Measurements from ENCODE around the gene VWC2. TPM values are rescaled to one million over a fixed set of nuclear protein-coding genes. Genes with fewer than 3 reads are reported as not detected.
"Not testable (repeated sequence)": the region's sequence is repeated elsewhere in the genome, so short reads cannot be mapped to it uniquely, and the experiment has no call there.

Gene VWC2
- total RNA-seq, 4 donors from 2014 or later, result 0.04 to 0.18 (median 0.13) TPM

GRCh38 chr7:49848211-49848841 lies 74.9 kb downstream of the VWC2 start:
- WGBS, result 72% methylated on average over 8 of the region's 8 CpGs
- no peak for DNase-seq (ENCODE audit: low spot score in 2 of 2)
- Histone ChIP-seq H3K27ac (no peak overlapping the region), H3K36me3 (no peaks in the 10 kb centered on the region), H3K4me3 (no peak overlapping the region), H3K4me1 (peaks cover 3% of the 10 kb centered on the region), H3K27me3 (no peaks in the 10 kb centered on the region), H3K9me3 (no peaks in the 10 kb centered on the region)
- TF ChIP-seq EP300 (IDR thresholded peaks at IDR 0.05) (no peak), POLR2AphosphoS5 (IDR thresholded peaks at IDR 0.05) (no peak), CTCF (IDR thresholded peaks at IDR 0.05) (no peak), POLR2A (IDR thresholded peaks at IDR 0.05) (no peak)

- Histone ChIP-seq H3K4me3 (no peak overlapping the region), H3K27ac (no peak overlapping the region), H3K4me1 (no peaks in the 10 kb centered on the region), H3K9me3 (no peaks in the 10 kb centered on the region), H3K27me3 (no peaks in the 10 kb centered on the region), H3K36me3 (no peaks in the 10 kb centered on the region)
- DNase-seq (ENCODE audit: low spot score in 2 of 2), result no peak
- 87% methylated on average over 10 of the region's 10 CpGs for WGBS
- TF ChIP-seq CTCF (IDR thresholded peaks at IDR 0.05), result no peak
Measured at GRCh38 chr7:49850921-49851613, 77.6 kb downstream of the VWC2 start.

GRCh38 chr7:49851614-49851934 lies 78.1 kb downstream of the VWC2 start:
- not testable (repeated sequence) for H3K4me3 ChIP-seq; H3K27me3 ChIP-seq; H3K9me3 ChIP-seq; H3K4me1 ChIP-seq; H3K27ac ChIP-seq; DNase-seq (ENCODE audit: low spot score in 2 of 2); H3K36me3 ChIP-seq
- 94% methylated on average over 9 of the region's 9 CpGs for WGBS

- Histone ChIP-seq H3K27me3 (no peaks in the 10 kb centered on the region), H3K4me3 (no peak overlapping the region), H3K4me1 (no peaks in the 10 kb centered on the region), H3K9me3 (no peaks in the 10 kb centered on the region), H3K27ac (no peak overlapping the region), H3K36me3 (no peaks in the 10 kb centered on the region)
- 35% methylated on average over 8 of the region's 11 CpGs for WGBS
- no peak for DNase-seq (ENCODE audit: low spot score in 2 of 2)
- TF ChIP-seq CTCF (IDR thresholded peaks at IDR 0.05), result peak; percentile 46 to 74
- no peak for TF ChIP-seq POLR2A (IDR thresholded peaks at IDR 0.05)
Measured at GRCh38 chr7:49852619-49853462, 79.4 kb downstream of the VWC2 start.

- Histone ChIP-seq H3K27ac (no peak overlapping the region), H3K9me3 (no peaks in the 10 kb centered on the region), H3K27me3 (no peaks in the 10 kb centered on the region), H3K4me1 (no peaks in the 10 kb centered on the region), H3K36me3 (no peaks in the 10 kb centered on the region), H3K4me3 (no peak overlapping the region)
- DNase-seq (ENCODE audit: low spot score in 2 of 2), result no peak
- 64% methylated on average over 7 of the region's 7 CpGs for WGBS
- TF ChIP-seq CTCF (IDR thresholded peaks at IDR 0.05), result no peak
- no peak for TF ChIP-seq POLR2A (IDR thresholded peaks at IDR 0.05)
- no peak for TF ChIP-seq EP300 (IDR thresholded peaks at IDR 0.05)
- no peak for TF ChIP-seq POLR2AphosphoS5 (IDR thresholded peaks at IDR 0.05)
Measured at GRCh38 chr7:49855281-49855980, 82.0 kb downstream of the VWC2 start.
